SK-N-SH treated with all-trans-retinoic acid at 6 μM for 48 hours (cell line): ENCODE results near the gene TLE4.
A peak's percentile ranks its signal among the peaks of the same experiment; 100 is the strongest.

Experiments used
- ATAC-seq: fragments of 200-7000 bp; cut with Tn5 transposase; 3 replicates; pipeline ENCODE4 v1.9.1; 2020; ENCODE audit warnings: mild to moderate bottlenecking, moderate library complexity
- ARNTL ChIP-seq: fragments of 450-650 bp; formaldehyde crosslinking; IDR thresholded peaks from 2 replicates; pipeline ENCODE4 v1.5.0; 2020; ENCODE audit warnings: low read depth, mild to moderate bottlenecking, moderate library complexity, borderline replicate concordance
- BACH2 ChIP-seq: fragments of 250-450 bp; sonication (Bioruptor Pico); IDR thresholded peaks from 2 replicates; pipeline ENCODE4 v1.9.0; 2021; ENCODE audit warnings: mild to moderate bottlenecking, borderline replicate concordance
- CSDC2 ChIP-seq: fragments of 250-450 bp; sonication (Bioruptor Pico); IDR thresholded peaks from 2 replicates; pipeline ENCODE4 v1.5.0; 2020; ENCODE audit warnings: mild to moderate bottlenecking, moderate library complexity
- OSR1 ChIP-seq: fragments of 250-450 bp; sonication (Bioruptor Pico); IDR thresholded peaks from 2 replicates; pipeline ENCODE4 v1.8.0; 2022; ENCODE audit warnings: moderate library complexity, mild to moderate bottlenecking, inconsistent platforms
- RARB ChIP-seq: fragments of 250-450 bp; sonication (Bioruptor Pico); IDR thresholded peaks from 2 replicates; pipeline ENCODE4 v1.8.0; 2021; ENCODE audit warnings: mild to moderate bottlenecking, moderate library complexity
- SNAI2 ChIP-seq: fragments of 250-450 bp; sonication (Bioruptor Pico); IDR thresholded peaks from 2 replicates; pipeline ENCODE4 v1.5.0; 2020; ENCODE audit warnings: mild to moderate bottlenecking, moderate library complexity
- TCF4 ChIP-seq: fragments of 250-450 bp; sonication (Bioruptor Pico); IDR thresholded peaks from 2 replicates; pipeline ENCODE4 v1.8.0; 2021; ENCODE audit warnings: mild to moderate bottlenecking, moderate library complexity, borderline replicate concordance
- TOX ChIP-seq: fragments of 250-450 bp; sonication (Bioruptor Pico); IDR thresholded peaks from 2 replicates; pipeline ENCODE4 v1.8.0; 2021; ENCODE audit warnings: mild to moderate bottlenecking, moderate library complexity, borderline replicate concordance
- ZC3H10 ChIP-seq: fragments of 250-450 bp; sonication (Bioruptor Pico); IDR thresholded peaks from 2 replicates; pipeline ENCODE4 v1.5.1; 2021; ENCODE audit warnings: mild to moderate bottlenecking, moderate library complexity
- ZFP3 ChIP-seq: fragments of 250-450 bp; sonication (Bioruptor Pico); IDR thresholded peaks from 2 replicates; pipeline ENCODE4 v1.5.0; 2020; ENCODE audit warnings: mild to moderate bottlenecking, moderate library complexity
- ZFP30 ChIP-seq: fragments of 450-650 bp; formaldehyde crosslinking; IDR thresholded peaks from 2 replicates; pipeline ENCODE4 v1.5.0; 2022; ENCODE audit warnings: mild to moderate bottlenecking, moderate library complexity
- ZNF8 ChIP-seq: fragments of 450-650 bp; formaldehyde crosslinking; IDR thresholded peaks from 2 replicates; pipeline ENCODE4 v1.5.0; 2020; ENCODE audit warnings: mild to moderate bottlenecking, moderate library complexity
- TF ChIP-seq, protein P1 (sequence below): fragments of 250-450 bp; sonication (Bioruptor Pico); IDR thresholded peaks from 2 replicates; pipeline ENCODE4 v1.5.1; 2020; ENCODE audit warnings: low read depth, mild to moderate bottlenecking, moderate library complexity
- TF ChIP-seq, protein P2 (sequence below): fragments of 250-450 bp; sonication (Bioruptor Pico); IDR thresholded peaks from 2 replicates; pipeline ENCODE4 v1.5.1; 2021; ENCODE audit warnings: mild to moderate bottlenecking, moderate library complexity
- TF ChIP-seq, protein P3 (sequence below): fragments of 250-450 bp; sonication (Bioruptor Pico); IDR thresholded peaks from 2 replicates; pipeline ENCODE4 v1.8.0; 2020; ENCODE audit warnings: mild to moderate bottlenecking, moderate library complexity, borderline replicate concordance
- TF ChIP-seq, protein P4 (sequence below): fragments of 250-450 bp; sonication (Bioruptor Pico); IDR thresholded peaks from 2 replicates; pipeline ENCODE4 v1.8.0; 2021; ENCODE audit warnings: low read depth, mild to moderate bottlenecking, moderate library complexity, borderline replicate concordance

The TLE4 gene

DNA sequence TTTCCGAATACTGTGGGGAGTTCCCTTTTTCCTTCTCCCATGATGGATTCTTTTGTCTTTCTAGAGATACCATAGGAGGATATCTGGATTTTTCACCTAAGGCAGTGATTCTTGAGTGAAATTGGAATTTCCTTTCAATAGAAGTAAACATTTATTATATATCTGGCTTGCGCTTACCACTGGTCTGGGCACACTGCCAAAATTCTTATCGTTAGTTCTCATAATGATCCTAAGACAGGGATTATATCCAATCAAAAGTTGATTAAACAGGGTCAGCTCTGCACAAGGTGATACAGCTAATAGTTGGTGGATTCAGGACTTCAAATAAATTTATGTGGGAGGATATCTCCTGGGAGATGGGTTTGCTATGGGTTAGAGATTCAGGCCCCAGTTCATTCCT, 9.6 kb downstream of the TLE4 start:
- no peak; the same call in 2 of the 3 replicates for ATAC-seq

DNA sequence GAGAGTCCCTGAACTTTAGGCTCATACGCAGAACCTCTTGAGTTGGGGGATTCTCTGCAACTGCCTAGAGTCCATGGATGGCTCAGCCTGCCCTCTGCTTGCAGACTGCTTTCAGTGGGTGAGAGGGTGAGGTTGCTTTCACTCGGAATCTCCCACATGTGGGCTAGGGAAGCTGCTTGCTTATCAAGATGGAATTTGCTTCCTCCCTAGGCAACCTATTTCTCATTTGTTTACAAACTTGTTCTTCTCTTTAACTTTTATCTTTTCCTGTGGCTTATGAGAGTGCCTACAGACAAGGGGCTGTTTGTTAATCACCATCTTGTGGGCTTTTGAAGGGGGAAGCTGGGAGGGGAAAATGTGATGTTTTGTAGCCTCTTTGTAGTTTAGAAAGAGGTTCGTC, 10.0 kb downstream of the TLE4 start:
- TF ChIP-seq TOX (CRISPR knock-in tag) (no peak), BACH2 (CRISPR knock-in tag) (no peak)
- TF ChIP-seq, protein P1, sequence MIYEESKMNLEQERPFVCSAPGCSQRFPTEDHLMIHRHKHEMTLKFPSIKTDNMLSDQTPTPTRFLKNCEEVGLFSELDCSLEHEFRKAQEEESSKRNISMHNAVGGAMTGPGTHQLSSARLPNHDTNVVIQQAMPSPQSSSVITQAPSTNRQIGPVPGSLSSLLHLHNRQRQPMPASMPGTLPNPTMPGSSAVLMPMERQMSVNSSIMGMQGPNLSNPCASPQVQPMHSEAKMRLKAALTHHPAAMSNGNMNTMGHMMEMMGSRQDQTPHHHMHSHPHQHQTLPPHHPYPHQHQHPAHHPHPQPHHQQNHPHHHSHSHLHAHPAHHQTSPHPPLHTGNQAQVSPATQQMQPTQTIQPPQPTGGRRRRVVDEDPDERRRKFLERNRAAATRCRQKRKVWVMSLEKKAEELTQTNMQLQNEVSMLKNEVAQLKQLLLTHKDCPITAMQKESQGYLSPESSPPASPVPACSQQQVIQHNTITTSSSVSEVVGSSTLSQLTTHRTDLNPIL: no peak
- TF ChIP-seq, protein P2, sequence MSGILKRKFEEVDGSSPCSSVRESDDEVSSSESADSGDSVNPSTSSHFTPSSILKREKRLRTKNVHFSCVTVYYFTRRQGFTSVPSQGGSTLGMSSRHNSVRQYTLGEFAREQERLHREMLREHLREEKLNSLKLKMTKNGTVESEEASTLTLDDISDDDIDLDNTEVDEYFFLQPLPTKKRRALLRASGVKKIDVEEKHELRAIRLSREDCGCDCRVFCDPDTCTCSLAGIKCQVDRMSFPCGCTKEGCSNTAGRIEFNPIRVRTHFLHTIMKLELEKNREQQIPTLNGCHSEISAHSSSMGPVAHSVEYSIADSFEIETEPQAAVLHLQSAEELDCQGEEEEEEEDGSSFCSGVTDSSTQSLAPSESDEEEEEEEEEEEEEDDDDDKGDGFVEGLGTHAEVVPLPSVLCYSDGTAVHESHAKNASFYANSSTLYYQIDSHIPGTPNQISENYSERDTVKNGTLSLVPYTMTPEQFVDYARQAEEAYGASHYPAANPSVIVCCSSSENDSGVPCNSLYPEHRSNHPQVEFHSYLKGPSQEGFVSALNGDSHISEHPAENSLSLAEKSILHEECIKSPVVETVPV (CRISPR knock-in tag): no peak
- ATAC-seq: peak; percentile 80

More for the DNA sequence above, 9.6 kb downstream of the TLE4 start:
- TF ChIP-seq ZC3H10 (no peak), ZNF8 (no peak), ARNTL (CRISPR knock-in tag) (no peak)
- TF ChIP-seq, protein P1: no peak
- TF ChIP-seq, protein P3, sequence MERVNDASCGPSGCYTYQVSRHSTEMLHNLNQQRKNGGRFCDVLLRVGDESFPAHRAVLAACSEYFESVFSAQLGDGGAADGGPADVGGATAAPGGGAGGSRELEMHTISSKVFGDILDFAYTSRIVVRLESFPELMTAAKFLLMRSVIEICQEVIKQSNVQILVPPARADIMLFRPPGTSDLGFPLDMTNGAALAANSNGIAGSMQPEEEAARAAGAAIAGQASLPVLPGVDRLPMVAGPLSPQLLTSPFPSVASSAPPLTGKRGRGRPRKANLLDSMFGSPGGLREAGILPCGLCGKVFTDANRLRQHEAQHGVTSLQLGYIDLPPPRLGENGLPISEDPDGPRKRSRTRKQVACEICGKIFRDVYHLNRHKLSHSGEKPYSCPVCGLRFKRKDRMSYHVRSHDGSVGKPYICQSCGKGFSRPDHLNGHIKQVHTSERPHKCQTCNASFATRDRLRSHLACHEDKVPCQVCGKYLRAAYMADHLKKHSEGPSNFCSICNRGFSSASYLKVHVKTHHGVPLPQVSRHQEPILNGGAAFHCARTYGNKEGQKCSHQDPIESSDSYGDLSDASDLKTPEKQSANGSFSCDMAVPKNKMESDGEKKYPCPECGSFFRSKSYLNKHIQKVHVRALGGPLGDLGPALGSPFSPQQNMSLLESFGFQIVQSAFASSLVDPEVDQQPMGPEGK (CRISPR knock-in tag): no peak

DNA sequence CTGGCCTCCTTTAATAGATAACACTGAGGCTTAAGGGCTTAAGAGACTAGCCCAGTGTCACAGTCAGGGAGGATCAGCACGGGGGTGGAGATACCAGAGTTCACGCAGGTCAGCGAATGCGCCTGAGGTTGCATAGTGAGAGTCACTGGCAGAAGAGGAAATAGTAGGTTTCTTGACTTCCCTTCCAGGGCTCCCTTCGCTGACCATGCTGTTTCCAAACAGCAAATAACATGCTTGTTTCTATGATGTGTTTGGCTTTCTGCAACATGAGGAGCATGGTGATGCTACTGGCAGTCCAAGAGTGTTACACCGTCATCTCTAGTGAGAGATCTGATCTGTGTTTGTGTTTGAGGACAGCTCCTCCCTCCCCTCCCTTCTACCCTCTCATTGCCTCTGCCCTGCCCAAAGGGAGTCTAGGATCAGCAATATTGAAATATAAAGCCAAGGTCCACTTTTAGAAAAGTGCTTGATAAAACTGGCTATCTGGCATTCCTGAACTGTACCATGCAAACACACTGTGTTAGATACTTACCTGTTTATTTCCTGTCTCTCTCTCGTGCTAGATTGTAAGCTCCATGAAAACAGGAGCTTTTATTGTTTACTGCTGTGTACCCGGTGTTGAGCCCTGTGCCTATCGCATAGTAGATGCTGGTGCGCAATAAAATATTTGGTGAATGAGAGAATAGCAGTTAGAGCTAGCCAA, 12.3 kb downstream of the TLE4 start:
- no peak for TF ChIP-seq OSR1
- TF ChIP-seq ZC3H10: no peak
- TF ChIP-seq BACH2 (CRISPR knock-in tag): no peak
- TF ChIP-seq RARB (CRISPR knock-in tag): no peak
- TF ChIP-seq, protein P2 (CRISPR knock-in tag): no peak
- no peak for TF ChIP-seq ZFP30 (CRISPR knock-in tag)
- no peak for TF ChIP-seq TCF4 (CRISPR knock-in tag)
- no peak for TF ChIP-seq CSDC2
- TF ChIP-seq, protein P1: no peak
- TF ChIP-seq ZFP3: no peak
- TF ChIP-seq, protein P4, sequence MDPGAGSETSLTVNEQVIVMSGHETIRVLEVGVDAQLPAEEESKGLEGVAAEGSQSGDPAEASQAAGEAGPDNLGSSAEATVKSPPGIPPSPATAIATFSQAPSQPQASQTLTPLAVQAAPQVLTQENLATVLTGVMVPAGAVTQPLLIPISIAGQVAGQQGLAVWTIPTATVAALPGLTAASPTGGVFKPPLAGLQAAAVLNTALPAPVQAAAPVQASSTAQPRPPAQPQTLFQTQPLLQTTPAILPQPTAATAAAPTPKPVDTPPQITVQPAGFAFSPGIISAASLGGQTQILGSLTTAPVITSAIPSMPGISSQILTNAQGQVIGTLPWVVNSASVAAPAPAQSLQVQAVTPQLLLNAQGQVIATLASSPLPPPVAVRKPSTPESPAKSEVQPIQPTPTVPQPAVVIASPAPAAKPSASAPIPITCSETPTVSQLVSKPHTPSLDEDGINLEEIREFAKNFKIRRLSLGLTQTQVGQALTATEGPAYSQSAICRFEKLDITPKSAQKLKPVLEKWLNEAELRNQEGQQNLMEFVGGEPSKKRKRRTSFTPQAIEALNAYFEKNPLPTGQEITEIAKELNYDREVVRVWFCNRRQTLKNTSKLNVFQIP (CRISPR knock-in tag): no peak

DNA sequence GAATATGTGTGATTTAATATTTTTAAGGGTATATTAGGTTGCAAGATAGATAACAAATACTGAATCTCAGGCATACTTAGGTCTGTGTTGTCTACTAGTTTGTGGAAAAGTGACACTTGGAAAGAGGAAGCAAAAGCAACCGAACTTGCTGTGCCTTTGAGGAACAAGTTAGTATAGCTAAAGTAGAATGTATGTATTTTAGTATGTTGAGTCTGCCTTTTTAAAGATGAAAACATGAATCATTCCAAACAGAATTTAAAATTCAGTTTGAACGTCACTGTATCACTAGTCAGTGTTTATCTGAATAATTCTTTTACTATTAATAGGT, 12.9 kb downstream of the TLE4 start:
- ATAC-seq: no peak
- no peak for TF ChIP-seq SNAI2 (CRISPR knock-in tag)

More for the DNA sequence above, 12.3 kb downstream of the TLE4 start:
- ATAC-seq: no peak
